Right atrium auricular region (tissue), 2 donors: ENCODE data around the gene BMPR2. TPM values are rescaled to one million over a fixed set of nuclear protein-coding genes. Genes with fewer than 3 reads are reported as not detected.

ENCODE experiments used
- DNase-seq: peaks from one replicate; pipeline ENCODE4 v3.0.0-alpha.2; 2019; ENCODE audit warnings: low spot score
- H3K27ac ChIP-seq, 2 donors: fragments of 200-600 bp; sonication (generic); 1 replicate in 1 of 2; 2 replicates in 1 of 2; pipeline ENCODE4 v1.5.1; 2016 to 2019
- H3K27me3 ChIP-seq, 2 donors: fragments of 200-600 bp; sonication (generic); one replicate each; pipeline versions ENCODE4 v1.5.1 to v1.6.0; 2017 to 2019
- H3K36me3 ChIP-seq: fragments of 200-600 bp; sonication (generic); one replicate; pipeline ENCODE4 v1.5.1; 2016
- H3K4me1 ChIP-seq, 2 donors: fragments of 200-600 bp; sonication (generic); one replicate each; pipeline versions ENCODE4 v1.5.1 to v1.6.0; 2017 to 2019
- H3K4me3 ChIP-seq, 2 donors: fragments of 200-600 bp; sonication (generic); 1 replicate in 1 of 2; 2 replicates in 1 of 2; pipeline ENCODE4 v1.5.1; 2017 to 2019; ENCODE audit warnings: mild to moderate bottlenecking in 1 of 2, moderate library complexity in 1 of 2
- H3K9me3 ChIP-seq, 2 donors: fragments of 200-600 bp; sonication (generic); one replicate each; pipeline ENCODE4 v1.5.1; 2019
- total RNA-seq, 2 donors: library from RNA; depleted of rRNA; stranded (reverse); fragments of >200 nt; gene quantifications; one replicate each; pipeline ENCODE4 v1.1.0, GENCODE V29; 2016
- TF ChIP-seq, protein P1 (sequence below), 2 donors: fragments of 200-600 bp; sonication (generic); IDR thresholded peaks; one replicate each; pipeline ENCODE4 v1.5.1; 2019; ENCODE audit warnings: antibody characterized with exemption in 2 of 2

BMPR2 gene
- total RNA-seq, 2 donors from 2014 or later = 55.0 to 68.5 TPM

DNA sequence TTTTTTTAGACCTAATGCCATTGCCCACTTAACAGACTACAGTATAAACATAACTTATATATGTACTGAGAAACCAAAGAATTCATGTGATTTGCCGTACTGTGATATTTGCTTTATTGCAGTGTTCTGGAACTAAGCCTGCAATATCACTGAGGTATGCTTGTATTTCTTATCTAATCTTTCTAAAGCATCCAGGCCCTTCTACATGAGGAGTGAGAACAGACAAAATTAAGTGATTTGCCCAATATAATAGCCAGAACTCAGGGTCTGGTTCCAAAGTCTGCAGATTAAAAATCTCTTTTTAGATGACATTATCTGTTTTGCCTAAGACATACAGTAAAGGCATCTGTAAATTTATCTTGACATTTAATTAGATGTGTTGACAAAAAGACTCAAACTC, 41.9 kb downstream of the BMPR2 start:
- H3K4me1 ChIP-seq = peaks cover 0 to 33% of the 10 kb centered on the region in 2 donors
- TF ChIP-seq, protein P1, sequence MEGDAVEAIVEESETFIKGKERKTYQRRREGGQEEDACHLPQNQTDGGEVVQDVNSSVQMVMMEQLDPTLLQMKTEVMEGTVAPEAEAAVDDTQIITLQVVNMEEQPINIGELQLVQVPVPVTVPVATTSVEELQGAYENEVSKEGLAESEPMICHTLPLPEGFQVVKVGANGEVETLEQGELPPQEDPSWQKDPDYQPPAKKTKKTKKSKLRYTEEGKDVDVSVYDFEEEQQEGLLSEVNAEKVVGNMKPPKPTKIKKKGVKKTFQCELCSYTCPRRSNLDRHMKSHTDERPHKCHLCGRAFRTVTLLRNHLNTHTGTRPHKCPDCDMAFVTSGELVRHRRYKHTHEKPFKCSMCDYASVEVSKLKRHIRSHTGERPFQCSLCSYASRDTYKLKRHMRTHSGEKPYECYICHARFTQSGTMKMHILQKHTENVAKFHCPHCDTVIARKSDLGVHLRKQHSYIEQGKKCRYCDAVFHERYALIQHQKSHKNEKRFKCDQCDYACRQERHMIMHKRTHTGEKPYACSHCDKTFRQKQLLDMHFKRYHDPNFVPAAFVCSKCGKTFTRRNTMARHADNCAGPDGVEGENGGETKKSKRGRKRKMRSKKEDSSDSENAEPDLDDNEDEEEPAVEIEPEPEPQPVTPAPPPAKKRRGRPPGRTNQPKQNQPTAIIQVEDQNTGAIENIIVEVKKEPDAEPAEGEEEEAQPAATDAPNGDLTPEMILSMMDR (IDR thresholded peaks at IDR 0.05) = no peak

DNA sequence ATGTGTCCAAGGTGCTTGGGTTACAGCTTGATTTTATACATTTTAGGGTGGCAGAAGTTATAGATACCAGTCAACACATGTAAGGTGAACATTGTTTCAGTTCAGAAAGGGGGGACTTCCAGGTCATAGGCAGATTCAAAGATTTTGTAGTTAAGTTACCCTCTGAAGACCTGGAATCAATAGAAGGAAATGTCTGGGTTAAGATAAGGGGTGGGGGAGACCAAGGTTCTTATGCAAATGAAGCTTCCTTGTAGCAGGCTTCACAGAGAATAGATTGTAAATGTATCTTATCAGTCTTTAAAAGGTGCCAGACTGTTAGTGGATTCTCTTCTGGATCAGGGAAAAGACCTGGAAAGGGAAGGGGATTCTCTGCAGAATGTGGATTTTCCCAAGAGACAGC, 42.4 kb downstream of the BMPR2 start:
- H3K4me3 ChIP-seq = no peak overlapping the region
- no peaks in the 10 kb centered on the region for H3K9me3 ChIP-seq
- DNase-seq = no peak
- no peak overlapping the region for H3K27ac ChIP-seq
- peaks cover 0 to 37% of the 10 kb centered on the region in 2 donors for H3K4me1 ChIP-seq
- no peaks in the 10 kb centered on the region for H3K27me3 ChIP-seq
- TF ChIP-seq, protein P1 (IDR thresholded peaks at IDR 0.05) = no peak
- no peaks in the 10 kb centered on the region for H3K36me3 ChIP-seq

More for the DNA sequence above, 41.9 kb downstream of the BMPR2 start:
- Histone ChIP-seq H3K27ac (no peak overlapping the region), H3K36me3 (no peaks in the 10 kb centered on the region), H3K27me3 (no peaks in the 10 kb centered on the region), H3K4me3 (no peak overlapping the region), H3K9me3 (no peaks in the 10 kb centered on the region)
- DNase-seq = no peak

DNA sequence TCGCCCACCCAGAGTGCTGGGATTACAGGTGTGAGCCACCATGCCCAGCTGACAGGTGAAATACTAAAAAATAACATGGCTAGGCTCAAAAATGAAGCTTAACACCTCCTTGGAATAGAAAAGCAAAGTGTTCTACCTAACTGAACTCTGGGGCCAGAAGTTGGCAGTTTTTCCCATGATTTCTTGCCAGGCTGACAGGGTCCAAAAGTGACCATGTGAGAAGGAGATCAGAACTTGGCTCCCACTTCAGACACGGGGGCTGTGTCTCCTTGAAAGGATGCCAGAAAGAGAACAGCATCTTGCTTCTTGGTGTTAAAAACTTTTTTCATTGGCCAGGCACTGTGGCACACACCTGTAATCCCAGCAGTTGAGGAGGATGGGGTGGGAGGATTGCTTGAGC, 47.0 kb downstream of the BMPR2 start:
- H3K27ac ChIP-seq = no peak overlapping the region
- DNase-seq = no peak
- H3K9me3 ChIP-seq = no peaks in the 10 kb centered on the region
- no peak overlapping the region for H3K4me3 ChIP-seq
- TF ChIP-seq, protein P1 (IDR thresholded peaks at IDR 0.05) = no peak
- H3K36me3 ChIP-seq = no peaks in the 10 kb centered on the region
- H3K27me3 ChIP-seq = no peaks in the 10 kb centered on the region
- peaks cover 0 to 34% of the 10 kb centered on the region in 2 donors for H3K4me1 ChIP-seq

DNA sequence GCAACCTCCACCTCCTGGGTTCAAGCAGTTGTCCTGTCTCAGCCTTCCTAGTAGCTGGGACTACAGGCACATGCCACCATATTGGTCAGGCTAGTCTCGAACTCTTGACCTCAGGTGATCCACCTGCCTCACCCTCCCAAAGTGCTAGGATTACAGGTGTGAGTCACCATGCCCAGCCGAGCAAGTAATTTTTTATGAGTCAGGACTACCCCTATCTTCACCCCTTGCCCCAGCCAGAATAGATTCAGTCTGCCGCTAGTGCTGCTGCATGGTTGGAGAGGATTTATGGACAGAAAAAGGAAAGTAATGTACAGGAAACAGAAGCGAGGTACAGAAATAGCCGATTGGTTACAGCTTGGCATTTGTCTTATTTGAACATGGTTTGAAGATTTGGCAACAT, 48.9 kb downstream of the BMPR2 start:
- peaks cover 0 to 34% of the 10 kb centered on the region in 2 donors for H3K4me1 ChIP-seq
- H3K4me3 ChIP-seq = no peak overlapping the region
- DNase-seq = no peak
- H3K27me3 ChIP-seq = no peaks in the 10 kb centered on the region
- H3K27ac ChIP-seq = no peak overlapping the region
- no peaks in the 10 kb centered on the region for H3K9me3 ChIP-seq
- TF ChIP-seq, protein P1 (IDR thresholded peaks at IDR 0.05) = no peak
- no peaks in the 10 kb centered on the region for H3K36me3 ChIP-seq

DNA sequence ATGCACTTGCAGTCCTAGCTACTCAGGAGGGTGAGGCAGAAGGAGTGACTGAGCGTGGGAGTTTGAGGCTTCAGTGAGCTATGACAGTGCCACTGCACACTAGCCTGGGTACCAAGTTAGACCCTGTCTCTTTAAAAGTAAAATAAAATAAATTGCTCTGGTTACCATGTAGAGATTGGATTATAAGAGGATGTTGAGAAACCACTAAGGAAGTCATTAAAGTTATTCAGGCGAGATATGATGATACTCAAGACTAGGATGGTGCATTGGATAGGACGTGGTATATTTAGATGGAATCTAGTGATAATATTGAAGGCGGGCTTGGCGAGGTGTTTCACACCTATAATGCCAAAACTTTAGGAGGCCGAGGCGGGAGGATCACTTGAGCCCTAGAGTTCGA, 50.6 kb downstream of the BMPR2 start:
- H3K9me3 ChIP-seq = no peaks in the 10 kb centered on the region

More for the DNA sequence above, 50.6 kb downstream of the BMPR2 start:
- Histone ChIP-seq H3K36me3 (no peaks in the 10 kb centered on the region), H3K4me1 (peaks cover 0 to 34% of the 10 kb centered on the region in 2 donors), H3K27ac (no peak overlapping the region), H3K27me3 (no peaks in the 10 kb centered on the region), H3K4me3 (no peak overlapping the region)
- no peak for DNase-seq
- TF ChIP-seq, protein P1 (IDR thresholded peaks at IDR 0.05) = no peak
